GM23248 (cell line): Measurements from ENCODE around the gene NDNF. TPM values are rescaled to one million over a fixed set of nuclear protein-coding genes. Genes with fewer than 3 reads are reported as not detected.

ENCODE experiments used
- DNase-seq: peaks from one replicate; pipeline ENCODE4 v3.0.0-alpha.2; 2015
- H2AFZ ChIP-seq: fragments of 200-600 bp; sonication (generic); 2 replicates; pipeline ENCODE4 v1.6.1; 2016; ENCODE audit warnings: antibody characterized with exemption
- H3F3A ChIP-seq: fragments of 200-600 bp; sonication (generic); 2 replicates; pipeline ENCODE4 v1.6.1; 2016; ENCODE audit warnings: mild to moderate bottlenecking, antibody characterized with exemption, mixed run types; ENCODE audit not compliant: insufficient read depth
- H3K27ac ChIP-seq: fragments of 200-600 bp; sonication (generic); 2 replicates; pipeline ENCODE4 v1.5.1; 2016; ENCODE audit warnings: mild to moderate bottlenecking
- H3K27me3 ChIP-seq: fragments of 200-600 bp; sonication (generic); replicated peaks from 2 replicates; pipeline ENCODE4 v1.6.1; 2016; ENCODE audit warnings: mild to moderate bottlenecking; ENCODE audit not compliant: insufficient read depth
- H3K36me3 ChIP-seq: fragments of 200-600 bp; sonication (generic); 2 replicates; pipeline ENCODE4 v1.6.1; 2016; ENCODE audit warnings: low read depth, mild to moderate bottlenecking
- H3K4me1 ChIP-seq: fragments of 200-600 bp; sonication (generic); 2 replicates; pipeline ENCODE4 v1.6.1; 2016; ENCODE audit warnings: mild to moderate bottlenecking; ENCODE audit not compliant: insufficient read depth
- H3K4me2 ChIP-seq: fragments of 200-600 bp; sonication (generic); one replicate; pipeline ENCODE4 v1.6.1; 2016; ENCODE audit warnings: mild to moderate bottlenecking; ENCODE audit not compliant: unreplicated experiment
- H3K4me3 ChIP-seq: fragments of 200-600 bp; sonication (generic); 2 replicates; pipeline ENCODE4 v1.5.1; 2016; ENCODE audit warnings: mild to moderate bottlenecking
- H3K79me2 ChIP-seq: fragments of 200-600 bp; sonication (generic); 2 replicates; pipeline ENCODE4 v1.6.1; 2016; ENCODE audit warnings: mild to moderate bottlenecking; ENCODE audit not compliant: insufficient read depth
- H3K9ac ChIP-seq: fragments of 200-600 bp; sonication (generic); 2 replicates; pipeline ENCODE4 v1.6.1; 2016; ENCODE audit warnings: mild to moderate bottlenecking
- H3K9me2 ChIP-seq: fragments of 200-600 bp; sonication (generic); 2 replicates; pipeline ENCODE4 v1.6.1; 2016; ENCODE audit warnings: mixed run types, mild to moderate bottlenecking, moderate library complexity; ENCODE audit not compliant: insufficient read depth
- H3K9me3 ChIP-seq: fragments of 200-600 bp; sonication (generic); one replicate; pipeline ENCODE4 v1.6.1; 2017; ENCODE audit warnings: low read depth
- H4K20me1 ChIP-seq: fragments of 200-600 bp; sonication (generic); 2 replicates; pipeline ENCODE4 v1.6.0; 2016; ENCODE audit not compliant: insufficient read depth
- EZH2 ChIP-seq: fragments of 200-600 bp; sonication (generic); IDR thresholded peaks from 2 replicates; pipeline ENCODE4 v1.6.1; 2018; ENCODE audit warnings: antibody characterized with exemption, mild to moderate bottlenecking; ENCODE audit not compliant: insufficient read depth, poor library complexity, severe bottlenecking
- EZH2phosphoT487 ChIP-seq: fragments of 200-600 bp; sonication (generic); IDR thresholded peaks from 2 replicates; pipeline ENCODE4 v1.6.1; 2018; ENCODE audit warnings: antibody characterized with exemption, moderate library complexity, mild to moderate bottlenecking, low read depth; ENCODE audit not compliant: insufficient read depth
- WGBS, 2 experiments: methylation state at CpG; one replicate each; pipeline ENCODE4 v1.1.6; 2015 to 2017; ENCODE audit warnings: low lambda C conversion rate in 2 of 2, low coverage in 1 of 2; ENCODE audit errors: missing lambda C conversion rate in 2 of 2; 5-methylcytosine and 5-hydroxymethylcytosine counted together
- in situ Hi-C: fragments of 300-500 bp; cut with MboI; formaldehyde crosslinking; loops from 2 replicates; pipeline ENCODE4 v1.15.0; 2020
- polyA plus RNA-seq: library from polyadenylated mRNA; unstranded; fragments of >200 nt; fragmentation: Nextera tagmentation; extraction: Ambion mirVana; gene quantifications from 2 replicates; pipeline ENCODE4 v1.2.1, GENCODE V29; 2016
- total RNA-seq: library from RNA; depleted of rRNA; stranded (reverse); fragments of >200 nt; shearing (Covaris generic); gene quantifications from 2 replicates; pipeline ENCODE4 v1.2.3, GENCODE V29; 2014

The NDNF gene
- total and polyA plus RNA-seq, 2 experiments from 2014 or later = 3.1 to 3.4 TPM

DNA sequence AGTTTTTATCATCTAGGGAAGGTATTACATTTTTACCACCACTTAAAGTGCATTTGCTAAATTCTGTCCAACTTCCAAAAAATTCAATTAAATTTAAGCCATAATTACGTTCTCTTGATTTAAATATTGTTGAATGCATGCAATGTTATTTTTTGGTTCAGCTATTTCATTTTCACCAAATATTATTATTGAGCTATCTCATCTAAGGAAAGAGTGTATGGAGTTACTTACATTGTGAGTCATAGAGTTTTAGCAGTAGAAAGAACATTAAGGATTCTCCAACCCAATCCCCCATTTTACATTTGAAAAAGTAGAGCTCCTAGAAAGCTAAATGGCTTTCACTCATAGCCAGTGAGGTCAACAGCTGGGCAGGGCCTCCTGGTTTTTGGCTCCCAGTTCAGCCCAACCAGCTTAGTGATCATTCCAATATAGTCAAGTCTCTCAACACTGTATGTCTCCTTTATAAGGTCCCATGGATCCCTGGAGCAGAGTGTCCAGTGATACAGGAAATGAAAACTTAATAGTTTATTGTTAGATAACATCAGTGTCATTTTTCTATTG lies 60.5 kb downstream of the NDNF start:
- Histone ChIP-seq H3K9ac (no peak overlapping the region), H3K4me3 (no peak overlapping the region), H2AFZ (no peak overlapping the region), H3K9me2 (no peaks in the 10 kb centered on the region), H3K36me3 (no peaks in the 10 kb centered on the region), H3K4me1 (no peaks in the 10 kb centered on the region), H3K79me2 (no peaks in the 10 kb centered on the region), H3K9me3 (no peaks in the 10 kb centered on the region), H3K27ac (no peak overlapping the region), H3K27me3 (no peaks in the 10 kb centered on the region; the same call in 1 of the 2 replicates), H3K4me2 (no peak overlapping the region), H4K20me1 (no peaks in the 10 kb centered on the region), H3F3A (no peaks in the 10 kb centered on the region)
- no peak for TF ChIP-seq EZH2
- no peak for TF ChIP-seq EZH2phosphoT487
- DNase-seq = no peak
- in situ Hi-C loops = no loop called here
- 32 to 38% methylated on average over 1 of the region's 1 CpG for WGBS, 2 experiments

DNA sequence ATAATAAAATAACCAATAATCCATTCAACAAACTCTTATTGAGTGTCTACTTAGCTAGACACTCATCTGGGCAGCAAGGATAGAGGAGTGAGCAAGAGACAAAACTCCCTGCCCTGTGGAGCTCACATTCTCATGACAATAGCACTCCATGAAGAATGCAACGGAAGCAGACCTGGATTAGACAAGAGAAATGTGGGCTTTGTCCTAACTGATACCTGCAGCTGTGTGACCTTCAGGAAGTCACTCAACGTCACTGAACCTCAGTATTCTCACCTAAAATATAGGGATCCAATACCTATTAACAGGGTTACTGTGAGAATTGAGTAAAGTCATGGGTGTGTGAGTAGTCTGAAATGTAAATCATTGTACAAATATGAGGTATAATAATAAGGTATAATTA lies 61.2 kb downstream of the NDNF start:
- no peaks in the 10 kb centered on the region for H3K36me3 ChIP-seq
- H3K27me3 ChIP-seq = no peaks in the 10 kb centered on the region; the same call in 1 of the 2 replicates
- no peaks in the 10 kb centered on the region for H3K9me2 ChIP-seq
- H3K4me3 ChIP-seq = no peak overlapping the region
- no peak for TF ChIP-seq EZH2phosphoT487
- no peak for TF ChIP-seq EZH2
- no peak overlapping the region for H2AFZ ChIP-seq
- H3F3A ChIP-seq = no peaks in the 10 kb centered on the region
- H3K27ac ChIP-seq = no peak overlapping the region
- in situ Hi-C loops = no loop called here
- H3K9ac ChIP-seq = no peak overlapping the region
- H3K4me2 ChIP-seq = no peak overlapping the region
- H3K9me3 ChIP-seq = no peaks in the 10 kb centered on the region
- no peaks in the 10 kb centered on the region for H3K4me1 ChIP-seq
- WGBS, 2 experiments = 45 to 55% methylated on average over 2 of the region's 2 CpGs
- no peak for DNase-seq
- no peaks in the 10 kb centered on the region for H3K79me2 ChIP-seq
- no peaks in the 10 kb centered on the region for H4K20me1 ChIP-seq

DNA sequence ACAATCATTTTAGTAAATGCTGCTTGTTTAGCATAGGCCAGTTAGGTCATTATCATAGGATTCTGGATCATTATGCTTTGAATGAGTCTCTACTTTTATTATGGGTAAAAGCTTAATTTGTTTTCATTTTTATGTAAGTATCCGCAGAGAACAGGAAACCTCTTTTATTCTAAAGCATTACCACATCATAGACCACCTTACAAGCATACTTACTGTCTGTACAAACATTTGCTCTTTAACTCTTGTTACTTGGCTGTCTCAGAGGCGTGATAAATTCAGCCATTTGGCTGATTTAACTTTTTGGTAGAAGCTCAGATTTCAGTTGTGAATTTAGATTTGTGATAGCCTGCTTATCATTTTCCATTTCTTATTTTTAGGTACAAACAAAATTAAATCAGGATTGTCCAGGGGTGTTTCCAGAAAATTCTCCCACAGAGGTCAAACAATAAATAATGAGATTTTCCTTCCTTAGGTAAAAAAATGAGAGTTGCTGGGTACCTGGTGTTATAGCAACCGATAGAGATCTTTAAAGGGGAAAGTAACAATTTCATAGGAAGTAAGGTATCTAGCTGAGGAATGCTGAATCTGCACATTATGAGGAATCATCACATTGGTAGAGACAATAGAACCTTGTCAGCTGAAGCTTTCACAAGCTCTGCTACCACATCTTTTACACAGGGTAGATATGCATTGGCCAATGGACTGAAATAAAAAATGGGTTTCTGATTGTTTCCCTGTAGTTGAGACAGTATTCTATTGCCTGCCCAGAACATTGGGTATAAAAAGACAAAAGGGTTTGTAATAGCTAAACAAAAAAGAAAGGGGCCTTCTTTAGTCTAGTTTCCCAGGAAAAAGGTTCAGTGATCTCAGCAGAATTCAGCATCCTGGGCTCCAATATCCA lies 62.5 kb downstream of the NDNF start:
- Histone ChIP-seq H3K36me3 (no peaks in the 10 kb centered on the region), H3K9ac (no peak overlapping the region), H3K9me3 (no peaks in the 10 kb centered on the region), H2AFZ (no peak overlapping the region), H4K20me1 (no peaks in the 10 kb centered on the region), H3K27ac (no peak overlapping the region), H3K4me3 (no peak overlapping the region), H3K4me1 (no peaks in the 10 kb centered on the region), H3K4me2 (no peak overlapping the region), H3F3A (no peaks in the 10 kb centered on the region), H3K27me3 (no peaks in the 10 kb centered on the region), H3K9me2 (no peaks in the 10 kb centered on the region), H3K79me2 (no peaks in the 10 kb centered on the region)
- WGBS, 2 experiments = 64 to 70% methylated on average over 3 of the region's 3 CpGs
- no peak for DNase-seq
- in situ Hi-C loops = no loop called here
- TF ChIP-seq EZH2phosphoT487 = no peak

DNA sequence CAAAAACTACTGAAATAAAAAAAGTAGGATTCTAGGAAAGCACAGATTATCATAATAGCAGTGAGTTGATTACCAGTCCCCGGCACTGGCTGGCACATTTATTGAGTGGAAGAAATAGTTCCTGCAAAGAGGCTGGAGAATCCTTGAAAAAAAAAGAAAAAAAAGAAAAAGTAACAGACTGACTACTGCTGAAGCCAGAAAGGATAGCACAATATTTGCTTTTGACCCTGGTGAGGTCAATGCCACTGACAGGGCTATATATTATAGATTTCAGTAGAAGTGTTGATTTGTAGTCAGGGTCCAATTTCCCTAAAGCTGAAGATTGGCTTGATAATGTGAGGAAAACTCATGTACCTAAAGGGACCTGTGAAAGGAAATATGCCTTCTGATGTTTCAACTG lies 64.7 kb downstream of the NDNF start:
- H3K36me3 ChIP-seq = no peaks in the 10 kb centered on the region
- H3K9me2 ChIP-seq = no peaks in the 10 kb centered on the region
- no peak overlapping the region for H3K9ac ChIP-seq
- no peaks in the 10 kb centered on the region for H3K79me2 ChIP-seq
- no peaks in the 10 kb centered on the region for H3K4me1 ChIP-seq
- H3K27ac ChIP-seq = no peak overlapping the region
- H4K20me1 ChIP-seq = no peaks in the 10 kb centered on the region
- H3K4me3 ChIP-seq = no peak overlapping the region
- H2AFZ ChIP-seq = no peak overlapping the region
- WGBS, 2 experiments = 0% methylated on average over 1 of the region's 1 CpG
- in situ Hi-C loops = no loop called here
- no peaks in the 10 kb centered on the region for H3F3A ChIP-seq
- no peaks in the 10 kb centered on the region for H3K9me3 ChIP-seq
- no peak overlapping the region for H3K4me2 ChIP-seq
- H3K27me3 ChIP-seq = no peaks in the 10 kb centered on the region
- DNase-seq = no peak
- TF ChIP-seq EZH2 (no peak), EZH2phosphoT487 (no peak)

DNA sequence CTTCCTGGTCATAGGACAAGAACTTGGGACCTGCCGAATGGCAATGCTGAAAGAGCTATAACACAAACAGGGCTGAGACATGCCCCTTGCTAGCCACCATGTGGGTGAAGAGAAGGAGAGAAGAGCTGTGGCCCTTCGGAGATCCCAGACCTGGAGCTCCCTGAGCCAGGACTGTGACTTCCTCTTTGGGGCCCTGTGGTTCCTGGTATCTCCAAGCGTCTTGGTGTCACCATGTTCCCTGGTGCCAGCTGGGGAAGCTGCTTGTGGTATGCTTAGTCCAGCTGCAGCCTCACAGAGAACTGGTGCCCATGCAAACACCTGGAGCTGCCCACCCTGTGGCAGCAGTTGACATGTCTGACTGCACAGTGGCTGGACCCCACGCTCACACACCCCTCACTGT lies 68.5 kb downstream of the NDNF start:
- Histone ChIP-seq H3K9ac (no peak overlapping the region), H3K4me2 (no peak overlapping the region), H3K4me3 (no peak overlapping the region), H2AFZ (no peak overlapping the region), H4K20me1 (no peaks in the 10 kb centered on the region), H3K27me3 (no peaks in the 10 kb centered on the region), H3K4me1 (no peaks in the 10 kb centered on the region), H3K79me2 (no peaks in the 10 kb centered on the region), H3K36me3 (no peaks in the 10 kb centered on the region), H3K9me3 (no peaks in the 10 kb centered on the region), H3K9me2 (no peaks in the 10 kb centered on the region), H3K27ac (no peak overlapping the region), H3F3A (no peaks in the 10 kb centered on the region)
- WGBS, 2 experiments = 58 to 61% methylated on average over 4 of the region's 4 CpGs
- in situ Hi-C loops = no loop called here
- DNase-seq = no peak
- TF ChIP-seq EZH2 = no peak
- TF ChIP-seq EZH2phosphoT487 = no peak
